ENCODE measurements around the gene C1orf52.

C1orf52 gene

DNA sequence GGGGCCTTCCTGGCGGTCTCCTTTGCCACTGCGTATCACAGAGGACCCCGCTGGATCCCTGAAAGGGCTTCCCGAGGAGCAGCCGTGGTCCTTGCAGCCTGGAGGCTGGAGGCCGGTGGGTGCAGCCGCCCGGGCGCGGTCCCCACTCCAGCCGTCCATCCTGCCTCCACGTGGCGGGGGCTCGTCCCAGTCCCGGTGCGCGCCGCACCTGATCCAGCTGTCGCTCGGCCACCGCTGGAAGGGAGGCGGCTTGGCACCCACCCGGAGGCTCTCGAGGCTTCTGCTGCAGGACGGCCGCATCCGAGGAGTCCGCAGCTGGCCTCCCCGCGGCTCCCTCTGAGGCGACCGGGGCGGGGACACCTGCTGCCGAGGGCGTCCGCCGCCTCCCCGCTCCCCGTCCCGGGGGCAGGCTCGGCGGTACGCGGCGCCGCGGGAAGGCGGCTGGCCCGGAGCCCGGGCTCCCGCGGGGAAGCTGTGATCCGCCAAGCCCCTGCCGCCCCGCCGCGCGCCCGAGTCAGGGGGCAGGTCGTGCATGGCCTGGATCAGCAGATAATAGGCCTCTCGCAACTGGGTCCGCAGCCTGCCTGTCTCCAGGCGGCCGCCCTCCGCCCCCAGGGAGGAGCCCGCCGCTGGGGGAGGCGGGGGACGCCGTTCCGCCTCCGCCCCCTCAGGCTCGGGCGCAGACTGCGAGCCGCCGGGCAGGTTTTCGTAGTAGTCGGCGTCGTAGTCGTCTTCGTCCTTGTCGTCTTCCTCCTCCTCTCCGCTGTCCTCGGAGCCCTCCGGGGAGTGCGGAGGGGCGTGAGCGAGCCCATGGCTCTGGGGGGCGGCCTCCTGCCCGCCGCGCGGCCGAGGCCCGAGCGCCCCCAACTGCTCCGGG, 58.8 kb downstream of the C1orf52 start, which contains the start of gene SYDE2:
Gene SYDE2 (minus strand): TSS at position 554 of the 877 bp plus-strand sequence. CDS start 20 bp downstream, at position 534.
- in situ Hi-C loops (cut with MboI; ENCODE audit: low sequenced_read_pairs), result no loop called here

All from HL-60/S4 treated with retinoic acid at 250 ng/mL for 4 days and 3 days (cell line).